MM.1S (cell line): ENCODE results near the gene NFKB1.

Experiments used
- DNase-seq: peaks from one replicate; pipeline ENCODE4 v3.0.0-alpha.2; 2015
- H2AFZ ChIP-seq: fragments of 300-600 bp; sonication (generic); 2 replicates; pipeline ENCODE4 v1.6.0; 2016; ENCODE audit warnings: antibody characterized with exemption, low read length
- H3F3A ChIP-seq: fragments of 300-600 bp; sonication (generic); 2 replicates; pipeline ENCODE4 v1.6.1; 2016; ENCODE audit warnings: mild to moderate bottlenecking, antibody characterized with exemption, low read length, moderate library complexity, mixed read lengths; ENCODE audit not compliant: insufficient read depth
- H3K27ac ChIP-seq: fragments of 300-600 bp; sonication (generic); 2 replicates; pipeline ENCODE4 v1.5.1; 2016; ENCODE audit warnings: mild to moderate bottlenecking, low read length
- H3K27me3 ChIP-seq: fragments of 300-600 bp; sonication (generic); replicated peaks from 2 replicates; pipeline ENCODE4 v1.6.0; 2016; ENCODE audit warnings: low read length; ENCODE audit not compliant: insufficient read depth
- H3K36me3 ChIP-seq: fragments of 300-600 bp; sonication (generic); replicated peaks from 2 replicates; pipeline ENCODE4 v1.6.1; 2016; ENCODE audit warnings: mild to moderate bottlenecking, low read length, mixed read lengths; ENCODE audit not compliant: insufficient read depth
- H3K4me1 ChIP-seq: fragments of 300-600 bp; sonication (generic); 2 replicates; pipeline ENCODE4 v1.6.1; 2016; ENCODE audit warnings: low read length, mixed read lengths
- H3K4me2 ChIP-seq: fragments of 300-600 bp; sonication (generic); 2 replicates; pipeline ENCODE4 v1.6.0; 2016; ENCODE audit warnings: low read depth, low read length
- H3K4me3 ChIP-seq: fragments of 300-600 bp; sonication (generic); 2 replicates; pipeline ENCODE4 v1.5.1; 2016; ENCODE audit warnings: low read length, mixed read lengths
- H3K79me2 ChIP-seq: fragments of 300-600 bp; sonication (generic); 2 replicates; pipeline ENCODE4 v1.6.1; 2016; ENCODE audit warnings: mixed run types, low read length, mixed read lengths
- H3K9ac ChIP-seq: fragments of 300-600 bp; sonication (generic); 2 replicates; pipeline ENCODE4 v1.6.1; 2016; ENCODE audit warnings: low read length, mixed read lengths
- H3K9me2 ChIP-seq: fragments of 300-600 bp; sonication (generic); replicated peaks from 2 replicates; pipeline ENCODE4 v1.6.1; 2016; ENCODE audit warnings: mild to moderate bottlenecking, low read length, mixed read lengths; ENCODE audit not compliant: insufficient read depth
- H3K9me3 ChIP-seq: fragments of 300-600 bp; sonication (generic); replicated peaks from 2 replicates; pipeline ENCODE4 v1.6.1; 2016; ENCODE audit warnings: mild to moderate bottlenecking, low read length, mixed read lengths; ENCODE audit not compliant: insufficient read depth
- H4K20me1 ChIP-seq: fragments of 300-600 bp; sonication (generic); 2 replicates; pipeline ENCODE4 v1.6.1; 2016; ENCODE audit warnings: mild to moderate bottlenecking, low read length, moderate library complexity, mixed read lengths; ENCODE audit not compliant: insufficient read depth
- CTCF ChIP-seq: fragments of 300-600 bp; sonication (generic); IDR thresholded peaks from 2 replicates; pipeline ENCODE4 v1.5.1; 2016; ENCODE audit warnings: antibody characterized with exemption, low read length, mixed read lengths
- EZH2 ChIP-seq: fragments of 300-600 bp; sonication (generic); optimal IDR thresholded peaks from 2 replicates; pipeline ENCODE3; 2017; ENCODE audit warnings: low read depth, mild to moderate bottlenecking, antibody characterized with exemption, low read length, mixed read lengths
- EZH2phosphoT487 ChIP-seq: fragments of 300-600 bp; sonication (generic); IDR thresholded peaks from 2 replicates; pipeline ENCODE4 v1.6.1; 2018; ENCODE audit warnings: antibody characterized with exemption, low read length

The NFKB1 gene

GRCh38 chr4:102580463-102580842, 79.3 kb downstream of the NFKB1 start:
- Histone ChIP-seq H3K4me1 (no peaks in the 10 kb centered on the region; the same call in 1 of the 2 replicates), H3K9me2 (no peaks in the 10 kb centered on the region), H3K9me3 (no peaks in the 10 kb centered on the region), H3K27ac (no peak overlapping the region), H3F3A (no peaks in the 10 kb centered on the region), H4K20me1 (no peaks in the 10 kb centered on the region), H3K4me2 (no peak overlapping the region), H3K79me2 (peaks cover 14% of the 10 kb centered on the region), H3K27me3 (no peaks in the 10 kb centered on the region), H3K36me3 (peaks cover 3% of the 10 kb centered on the region; the same call in 1 of the 2 replicates), H3K4me3 (no peak overlapping the region), H3K9ac (no peak overlapping the region), H2AFZ (no peak overlapping the region)
- TF ChIP-seq EZH2phosphoT487 (no peak), EZH2 (no peak), CTCF (no peak)
- DNase-seq = no peak

- H3K79me2 ChIP-seq = no peaks in the 10 kb centered on the region
- H3K36me3 ChIP-seq = no peaks in the 10 kb centered on the region; the same call in none of the 2 replicates
- no peaks in the 10 kb centered on the region for H3K9me3 ChIP-seq
- TF ChIP-seq EZH2 (no peak), EZH2phosphoT487 (no peak), CTCF (no peak)
- H3K4me1 ChIP-seq = peaks cover 6% of the 10 kb centered on the region; the same call in 1 of the 2 replicates
- H3K27me3 ChIP-seq = no peaks in the 10 kb centered on the region
- no peak overlapping the region for H3K27ac ChIP-seq
- H2AFZ ChIP-seq = no peak overlapping the region
- DNase-seq = no peak
- H3K4me3 ChIP-seq = no peak overlapping the region
- no peaks in the 10 kb centered on the region for H4K20me1 ChIP-seq
- no peaks in the 10 kb centered on the region; the same call in 1 of the 2 replicates for H3F3A ChIP-seq
- H3K9me2 ChIP-seq = no peaks in the 10 kb centered on the region
- H3K4me2 ChIP-seq = no peak overlapping the region
- no peak overlapping the region for H3K9ac ChIP-seq
Measured at GRCh38 chr4:102584091-102584490, 82.9 kb downstream of the NFKB1 start.

- no peak overlapping the region for H2AFZ ChIP-seq
- no peak for DNase-seq
- H3K27ac ChIP-seq = no peak overlapping the region
- H3K27me3 ChIP-seq = no peaks in the 10 kb centered on the region
- H3K4me2 ChIP-seq = no peak overlapping the region
- H3K9me3 ChIP-seq = no peaks in the 10 kb centered on the region
- no peaks in the 10 kb centered on the region for H4K20me1 ChIP-seq
- H3K9me2 ChIP-seq = no peaks in the 10 kb centered on the region
- no peak overlapping the region for H3K4me3 ChIP-seq
- H3K79me2 ChIP-seq = no peaks in the 10 kb centered on the region
- no peaks in the 10 kb centered on the region; the same call in 1 of the 2 replicates for H3F3A ChIP-seq
- peaks cover 6% of the 10 kb centered on the region; the same call in 1 of the 2 replicates for H3K4me1 ChIP-seq
- no peaks in the 10 kb centered on the region; the same call in none of the 2 replicates for H3K36me3 ChIP-seq
- no peak for TF ChIP-seq EZH2phosphoT487
- no peak for TF ChIP-seq EZH2
- H3K9ac ChIP-seq = no peak overlapping the region
Measured at GRCh38 chr4:102585329-102585728, 84.2 kb downstream of the NFKB1 start.

- Histone ChIP-seq H3K4me1 (peaks cover 6% of the 10 kb centered on the region; the same call in 1 of the 2 replicates), H3K4me3 (no peak overlapping the region), H4K20me1 (no peaks in the 10 kb centered on the region), H2AFZ (no peak overlapping the region), H3K27me3 (no peaks in the 10 kb centered on the region), H3K27ac (peak overlapping the region; percentile 27; the same call in 1 of the 2 replicates), H3K79me2 (no peaks in the 10 kb centered on the region), H3F3A (no peaks in the 10 kb centered on the region; the same call in 1 of the 2 replicates), H3K9ac (no peak overlapping the region), H3K4me2 (peak overlapping the region; percentile 10; the same call in 1 of the 2 replicates), H3K36me3 (no peaks in the 10 kb centered on the region; the same call in none of the 2 replicates), H3K9me2 (no peaks in the 10 kb centered on the region), H3K9me3 (no peaks in the 10 kb centered on the region)
- no peak for DNase-seq
- no peak for TF ChIP-seq EZH2
- no peak for TF ChIP-seq CTCF
- TF ChIP-seq EZH2phosphoT487 = no peak
Measured at GRCh38 chr4:102586002-102586643, 85.0 kb downstream of the NFKB1 start.
